22Rv1 (cell line): ENCODE data around the gene NT5DC4.
A peak's percentile ranks its signal among the peaks of the same experiment; 100 is the strongest.

Experiments
- H3K27ac ChIP-seq: fragments of 450-650 bp; 2 replicates; pipeline ENCODE4 v1.5.1; 2017
- CTCF ChIP-seq: fragments of 450-650 bp; IDR thresholded peaks from 2 replicates; pipeline ENCODE4 v1.5.1; 2017; ENCODE audit warnings: mild to moderate bottlenecking
- ZFX ChIP-seq: fragments of 450-650 bp; IDR thresholded peaks from 2 replicates; pipeline ENCODE4 v1.6.1; 2017; ENCODE audit warnings: antibody characterized with exemption, borderline replicate concordance

NT5DC4 gene

GRCh38 chr2:112683550-112684414, 37.0 kb upstream of the NT5DC4 start:
- TF ChIP-seq ZFX (no peak), CTCF (no peak)
- H3K27ac ChIP-seq, result no peak overlapping the region

- H3K27ac ChIP-seq, result no peak overlapping the region
These were observed 36.4 kb upstream of the NT5DC4 start for GRCh38 chr2:112684415-112684775.

GRCh38 chr2:112685271-112685884, 35.4 kb upstream of the NT5DC4 start:
- no peak overlapping the region for H3K27ac ChIP-seq
- no peak for TF ChIP-seq ZFX
- 0 out of 2 replicates have a peak, but pooled peaks have one; percentile 8 for TF ChIP-seq CTCF

More at GRCh38 chr2:112684415-112684775, 36.4 kb upstream of the NT5DC4 start:
- TF ChIP-seq CTCF, result no peak
- no peak for TF ChIP-seq ZFX

- TF ChIP-seq ZFX (no peak), CTCF (no peak)
- no peak overlapping the region for H3K27ac ChIP-seq
These were observed 34.2 kb upstream of the NT5DC4 start for GRCh38 chr2:112686348-112687217.

- TF ChIP-seq CTCF (no peak), ZFX (no peak)
- no peak overlapping the region for H3K27ac ChIP-seq
These were observed 33.3 kb upstream of the NT5DC4 start for GRCh38 chr2:112687522-112687921.

GRCh38 chr2:112688086-112688880, 32.5 kb upstream of the NT5DC4 start:
- no peak overlapping the region for H3K27ac ChIP-seq
- TF ChIP-seq CTCF (no peak), ZFX (no peak)
